SK-MEL-5 (cell line): ENCODE results near the gene ZBTB16. TPM values are rescaled to one million over a fixed set of nuclear protein-coding genes. Genes with fewer than 3 reads are reported as not detected.

Experiments
- DNase-seq: peaks from one replicate; pipeline ENCODE4 v3.0.0-alpha.2; 2016; ENCODE audit warnings: low read depth, low spot score
- in situ Hi-C: cut with HindIII; loops from 2 replicates; pipeline ENCODE4 v1.10.0; 2016; ENCODE audit warnings: low sequenced_read_pairs, high pct_unique_total_duplicates, low pct_unique_long_range_greater_than_20kb
- total RNA-seq: library from RNA; depleted of rRNA; stranded (reverse); fragments of >200 nt; shearing (Covaris generic); gene quantifications from 2 replicates; pipeline ENCODE4 v1.2.3, GENCODE V29; 2014

ZBTB16 gene
- total RNA-seq, 1 experiment from 2014 or later, result not detected

DNA sequence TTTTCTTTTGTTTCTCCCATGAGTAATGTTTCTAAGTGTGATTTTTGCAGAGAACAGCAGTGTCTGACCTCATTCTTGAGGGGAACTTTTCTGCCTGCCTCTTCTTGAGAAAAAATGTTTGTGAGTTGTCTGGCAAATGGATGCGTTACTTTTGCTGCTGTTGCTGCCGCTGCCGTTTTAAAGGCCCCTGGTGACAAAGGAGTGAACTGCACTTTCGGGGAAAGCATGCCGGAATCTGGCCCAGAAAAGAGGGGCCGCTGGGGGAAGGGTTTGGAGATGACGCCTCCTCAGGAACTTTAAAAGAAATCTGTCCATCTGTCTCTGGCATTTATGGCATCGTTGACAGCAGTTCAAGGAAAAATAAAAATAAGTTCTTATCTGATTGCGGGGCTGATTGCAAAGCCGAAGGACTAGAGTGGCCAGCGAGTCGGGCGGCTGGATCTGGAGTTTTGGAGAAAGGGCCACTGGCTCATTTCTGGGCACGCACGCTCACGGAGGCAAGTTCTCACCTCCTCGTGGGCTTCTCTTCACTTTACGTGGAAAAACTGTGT is 16.5 kb downstream of the ZBTB16 start:
- peak; percentile 47 for DNase-seq
- in situ Hi-C loops, result no loop called here

DNA sequence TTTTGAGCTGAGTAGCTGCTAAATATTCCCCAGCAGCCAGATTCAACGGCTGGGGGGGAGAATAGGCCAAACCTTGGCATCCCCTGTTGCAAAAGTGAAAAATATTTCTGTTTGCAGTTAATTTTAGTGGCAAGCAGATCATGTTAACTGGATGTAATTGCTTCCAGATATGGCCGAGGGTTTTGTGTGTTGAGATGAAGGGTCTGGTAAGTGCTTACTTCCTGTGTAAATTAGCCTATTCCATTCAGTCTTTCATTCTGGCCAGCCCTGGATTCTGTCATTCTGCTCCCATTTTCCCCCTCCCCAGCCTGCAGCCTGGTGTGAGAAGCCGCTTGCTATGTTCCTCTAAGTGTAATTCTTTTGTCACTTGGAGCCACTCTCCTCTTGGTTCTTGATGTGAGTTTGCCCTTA is 17.4 kb downstream of the ZBTB16 start:
- in situ Hi-C loops, result no loop called here
- no peak for DNase-seq

GRCh38 chr11:114077482-114078305 is 18.2 kb downstream of the ZBTB16 start:
- DNase-seq, result no peak
- in situ Hi-C loops, result no loop called here

DNA sequence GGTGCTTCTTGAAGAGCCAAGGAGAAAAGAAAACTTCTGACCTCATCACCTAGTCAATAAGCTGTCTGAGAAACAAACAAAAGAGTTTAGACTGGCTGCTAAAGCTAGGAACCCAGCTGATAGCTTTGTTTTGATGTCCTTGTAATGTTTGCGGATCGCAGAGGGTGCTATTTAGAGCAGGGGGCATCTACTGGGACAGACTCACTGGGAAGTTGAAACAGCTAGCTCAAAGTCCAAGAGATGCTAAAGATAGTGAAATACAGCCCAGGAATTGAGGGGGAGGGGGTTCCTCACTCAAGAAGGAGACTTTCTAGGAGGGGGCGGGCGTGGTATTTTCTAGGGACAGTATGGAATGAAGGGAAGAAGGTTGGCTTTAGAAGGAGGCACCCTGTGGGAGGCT is 18.9 kb downstream of the ZBTB16 start:
- DNase-seq, result no peak
- in situ Hi-C loops, result no loop called here

DNA sequence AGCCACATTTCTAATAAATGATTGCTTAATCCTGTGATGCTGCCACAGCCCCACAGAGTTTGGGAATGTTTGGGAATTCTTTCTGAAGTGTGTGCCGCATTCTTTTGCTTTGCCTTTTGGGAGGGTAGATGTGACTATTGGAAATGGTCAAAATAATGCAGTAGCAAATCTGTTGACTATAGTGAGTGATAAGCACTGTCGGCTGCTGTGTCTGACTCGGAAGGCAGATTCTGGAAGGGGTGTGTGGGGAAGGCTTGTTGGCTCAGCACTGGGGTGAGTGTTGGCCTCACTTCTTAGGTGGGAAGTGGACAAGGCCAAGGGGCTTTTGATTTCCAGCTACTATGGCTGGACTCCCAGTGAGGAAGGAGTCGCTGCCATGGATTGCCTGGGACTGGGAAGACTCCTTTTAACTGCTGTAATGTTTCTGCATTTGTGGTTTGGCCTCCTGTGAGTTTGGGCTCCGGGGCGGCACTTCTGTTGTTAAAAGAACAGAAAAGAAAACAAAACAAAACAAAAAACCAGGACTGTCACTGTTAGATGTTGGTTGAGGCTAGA is 20.1 kb downstream of the ZBTB16 start:
- in situ Hi-C loops, result no loop called here

GRCh38 chr11:114080219-114080618 is 20.7 kb downstream of the ZBTB16 start:
- DNase-seq, result no peak

More for the DNA sequence above, 20.1 kb downstream of the ZBTB16 start:
- no peak for DNase-seq

GRCh38 chr11:114080769-114081168 is 21.3 kb downstream of the ZBTB16 start:
- in situ Hi-C loops, result no loop called here
- no peak for DNase-seq

More at GRCh38 chr11:114080219-114080618, 20.7 kb downstream of the ZBTB16 start:
- in situ Hi-C loops, result no loop called here

DNA sequence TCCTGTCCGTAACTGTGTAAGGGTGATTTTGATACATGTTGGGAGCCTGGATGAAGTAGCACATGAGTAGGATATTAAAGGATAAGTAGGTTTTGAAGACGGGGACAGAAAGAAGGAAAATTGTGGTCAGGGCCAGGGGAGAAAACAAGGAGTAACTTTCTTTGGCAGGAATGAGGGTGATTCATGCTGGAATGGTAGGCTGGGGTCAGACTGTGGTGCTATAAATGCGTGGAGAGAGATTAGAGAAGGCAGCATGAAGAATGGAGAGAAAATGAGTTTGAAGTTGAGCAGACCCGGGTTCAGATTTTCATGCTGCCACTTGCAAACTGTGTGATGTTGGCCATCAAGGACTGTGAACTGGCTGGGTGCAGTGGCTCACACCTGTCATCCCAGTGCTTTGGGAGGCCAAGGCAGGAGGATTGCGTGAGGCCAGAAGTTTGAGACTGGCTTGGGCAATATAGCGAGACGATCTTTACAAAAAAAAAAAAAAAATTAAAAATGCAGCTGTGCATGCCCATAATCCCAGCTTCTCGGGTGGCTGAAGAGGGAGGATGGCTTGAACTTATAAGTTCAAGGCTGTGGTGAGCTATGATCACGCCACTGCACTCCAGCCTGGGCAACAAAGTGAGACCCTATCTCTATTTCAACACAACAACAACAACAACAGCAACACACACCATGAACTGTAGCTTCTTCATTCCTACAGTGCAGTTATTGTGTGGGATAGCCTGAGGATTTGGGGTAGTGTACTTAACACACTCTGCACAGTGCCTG is 22.3 kb downstream of the ZBTB16 start:
- in situ Hi-C loops, result no loop called here
- no peak for DNase-seq

DNA sequence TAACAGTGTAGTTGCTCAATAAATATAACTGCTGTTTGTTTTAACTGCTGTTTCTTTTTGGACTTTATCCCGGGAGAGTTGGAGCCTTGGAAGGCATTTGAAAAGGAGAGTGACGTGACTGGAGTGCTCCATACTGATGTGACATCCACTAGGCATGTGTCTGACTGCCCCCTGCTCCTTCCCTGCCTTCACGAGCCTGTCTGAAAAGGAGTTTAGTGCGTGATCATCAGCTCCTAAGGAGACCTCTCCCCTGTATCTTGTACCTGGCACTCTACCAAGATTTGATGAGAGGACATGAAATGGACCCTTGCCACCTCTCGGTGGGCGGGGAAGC is 22.9 kb downstream of the ZBTB16 start:
- in situ Hi-C loops, result no loop called here
- DNase-seq, result no peak

DNA sequence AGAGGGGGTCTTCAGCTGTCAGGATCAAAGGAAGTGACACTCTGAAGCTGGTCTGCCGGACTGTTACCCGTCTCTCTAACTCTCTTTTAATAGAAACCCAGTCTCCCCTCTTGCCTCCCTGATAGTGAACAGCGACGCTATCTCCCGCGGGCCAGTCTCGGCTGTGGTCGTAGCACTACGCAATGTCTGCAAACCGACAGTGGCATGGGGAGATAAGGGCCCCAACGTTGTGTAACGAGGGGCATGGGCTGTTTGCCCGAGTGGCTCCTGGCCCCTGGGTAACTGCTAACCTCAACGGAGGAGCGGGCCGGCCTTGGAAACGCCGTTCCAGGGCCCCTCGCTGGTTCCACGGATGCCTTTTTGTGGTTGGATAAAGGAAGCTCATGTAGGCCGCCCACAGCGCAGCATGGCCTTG is 23.3 kb downstream of the ZBTB16 start:
- in situ Hi-C loops, result no loop called here
- no peak for DNase-seq

- DNase-seq, result no peak
- in situ Hi-C loops, result no loop called here
These were observed 24.1 kb downstream of the ZBTB16 start for GRCh38 chr11:114083391-114084252.

DNA sequence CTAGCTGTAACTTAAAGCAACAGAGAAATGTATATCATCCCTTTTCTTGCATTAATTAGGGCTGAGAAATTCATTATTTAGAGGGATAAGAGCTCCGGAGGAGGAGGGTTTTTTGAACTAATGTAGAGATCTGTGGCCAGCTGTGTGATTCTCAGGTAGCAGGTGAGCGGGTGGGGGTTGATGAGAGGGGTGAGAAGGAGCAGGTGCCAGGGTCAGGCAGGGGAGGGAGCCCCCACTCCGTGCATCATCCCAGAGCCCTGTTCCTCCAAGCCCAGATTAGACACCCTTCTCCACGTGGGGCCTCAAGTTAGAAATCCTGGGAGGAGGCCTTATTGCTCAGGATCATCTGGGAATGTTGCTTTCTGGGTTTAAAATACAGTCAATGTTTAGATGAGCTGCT is 24.9 kb downstream of the ZBTB16 start:
- in situ Hi-C loops, result no loop called here

DNA sequence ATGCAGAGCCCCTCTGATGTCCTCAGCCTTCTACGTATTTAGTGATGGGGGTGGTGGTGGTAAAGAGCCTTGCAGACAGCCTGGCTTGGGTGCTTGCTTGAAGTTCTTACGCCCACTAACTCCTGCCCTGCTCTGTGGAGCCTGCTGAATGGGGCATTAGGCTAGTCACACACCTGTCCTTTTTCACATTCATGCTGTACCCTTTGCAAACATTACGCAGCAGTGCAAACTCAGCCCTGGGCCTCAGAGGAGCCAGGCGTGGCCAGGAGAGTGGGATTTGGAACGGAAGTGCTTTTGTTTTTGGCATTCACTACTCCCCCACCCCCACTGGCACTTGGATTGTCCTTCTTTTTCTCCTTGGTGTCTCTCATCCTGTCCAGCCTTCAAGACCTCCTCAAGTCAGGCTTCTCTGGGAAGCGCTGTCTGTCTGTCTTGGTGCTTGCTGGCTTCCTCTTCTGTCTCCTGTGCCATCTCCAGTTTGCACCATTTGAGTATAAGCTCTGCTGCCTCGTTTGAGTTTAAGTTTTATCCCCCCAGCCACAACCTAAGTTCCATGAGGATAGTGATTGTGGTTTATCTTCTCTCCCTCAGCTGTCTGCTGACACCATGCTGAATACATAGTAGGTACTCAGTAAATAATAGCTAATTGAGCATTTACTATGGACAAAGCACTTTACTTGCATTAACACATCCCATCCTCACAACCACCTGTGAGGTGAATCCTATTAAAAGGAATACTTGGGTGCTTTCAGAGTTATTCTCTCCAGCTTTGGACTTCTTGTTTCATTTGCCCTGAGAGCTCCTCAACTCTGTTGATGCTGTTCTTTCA is 26.7 kb downstream of the ZBTB16 start:
- in situ Hi-C loops, result no loop called here
- DNase-seq, result no peak

More for the DNA sequence above, 24.9 kb downstream of the ZBTB16 start:
- no peak for DNase-seq

GRCh38 chr11:114087025-114087424 is 27.5 kb downstream of the ZBTB16 start:
- no peak for DNase-seq
- in situ Hi-C loops, result no loop called here

DNA sequence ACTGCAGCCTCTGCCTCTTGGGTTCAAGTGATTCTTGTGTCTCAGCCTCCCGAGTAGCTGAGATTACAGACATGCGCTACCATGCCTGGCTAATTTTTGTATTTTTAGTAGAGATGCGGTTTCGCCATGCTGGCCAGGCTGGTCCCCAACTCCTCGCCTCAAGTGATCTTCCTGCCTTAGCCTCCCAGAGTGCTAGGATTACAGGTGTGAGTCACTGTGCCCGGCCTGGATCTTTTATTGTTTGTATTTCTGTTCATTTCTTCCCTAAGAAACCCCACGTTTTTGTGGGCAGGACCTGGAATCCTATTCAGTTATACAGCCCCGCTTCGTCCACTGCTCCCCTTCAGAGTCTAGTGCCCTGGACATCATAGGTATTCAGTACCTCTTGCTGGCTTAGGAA is 28.7 kb downstream of the ZBTB16 start:
- DNase-seq, result no peak
- in situ Hi-C loops, result no loop called here

DNA sequence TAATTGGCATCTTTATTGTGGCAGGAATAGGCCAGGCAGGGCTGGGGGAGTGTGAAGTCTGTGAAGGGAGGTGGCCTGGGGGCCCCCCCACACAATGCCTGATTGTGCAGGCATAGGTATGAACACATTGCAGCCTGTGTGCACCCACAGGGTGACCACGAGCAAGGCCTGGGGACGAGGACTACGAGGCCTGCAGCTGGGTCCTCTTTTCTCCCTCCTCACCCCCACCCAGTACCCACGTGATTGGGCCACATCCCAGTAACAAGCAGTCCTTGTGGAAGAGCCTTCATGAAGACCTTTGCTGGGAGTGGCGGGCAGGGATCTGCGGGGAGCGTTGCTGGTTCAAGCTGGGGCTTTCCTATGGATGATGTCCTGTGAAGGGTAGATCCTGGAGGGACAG is 29.3 kb downstream of the ZBTB16 start:
- DNase-seq, result no peak
- in situ Hi-C loops, result no loop called here

DNA sequence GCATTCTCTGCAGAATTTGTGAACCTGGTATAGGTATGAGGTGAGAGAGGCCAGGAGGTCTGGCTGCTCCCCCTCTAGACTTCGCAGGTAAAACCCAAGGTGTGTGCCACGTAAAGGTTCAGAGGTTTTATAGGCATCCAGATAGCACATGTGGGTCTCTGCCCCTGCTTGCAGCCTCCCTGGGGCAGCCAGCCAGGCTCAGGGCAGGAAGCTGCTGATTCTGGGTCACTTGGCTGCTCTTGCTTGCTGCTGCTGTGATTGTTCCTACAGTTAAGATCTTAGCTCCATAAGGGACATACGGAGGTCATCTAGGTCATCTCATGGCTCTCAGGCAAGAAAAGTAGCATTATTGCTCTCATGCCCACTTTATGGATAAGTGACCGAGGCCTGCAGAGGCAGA is 30.2 kb downstream of the ZBTB16 start:
- in situ Hi-C loops, result no loop called here
- DNase-seq, result no peak
